Neural cell (in vitro differentiated cells): ENCODE data around the gene SAG. TPM values are rescaled to one million over a fixed set of nuclear protein-coding genes. Genes with fewer than 3 reads are reported as not detected.

Experiments
- H2AFZ ChIP-seq: fragments of 200-600, 300-800 bp; sonication (generic), shearing (Covaris generic); 2 replicates; pipeline ENCODE4 v1.6.0; 2014; ENCODE audit warnings: low read depth, mild to moderate bottlenecking, antibody characterized with exemption, low read length, moderate library complexity
- H3F3A ChIP-seq: fragments of 200-600 bp; shearing (Covaris generic); 2 replicates; pipeline ENCODE4 v1.6.1; 2016; ENCODE audit warnings: mild to moderate bottlenecking, moderate library complexity, mixed read lengths, antibody characterized with exemption, low read length; ENCODE audit not compliant: insufficient read depth, poor library complexity, severe bottlenecking
- H3K27ac ChIP-seq: fragments of 200-600, 300-800 bp; sonication (generic), shearing (Covaris generic); 2 replicates; pipeline ENCODE4 v1.5.1; 2014; ENCODE audit warnings: mild to moderate bottlenecking, low read length, moderate library complexity
- H3K27me3 ChIP-seq: fragments of 300-800, 200-600 bp; sonication (generic), shearing (Covaris generic); 2 replicates; pipeline ENCODE4 v1.6.0; 2014; ENCODE audit warnings: mild to moderate bottlenecking, low read depth, low read length, moderate library complexity; ENCODE audit not compliant: insufficient read depth
- H3K36me3 ChIP-seq: fragments of 300-800, 200-600 bp; sonication (generic), shearing (Covaris generic); 2 replicates; pipeline ENCODE4 v1.5.1; 2014; ENCODE audit warnings: mild to moderate bottlenecking, antibody characterized with exemption, low read length, moderate library complexity; ENCODE audit not compliant: insufficient read depth
- H3K4me2 ChIP-seq: fragments of 300-800, 200-600 bp; sonication (generic), shearing (Covaris generic); 2 replicates; pipeline ENCODE4 v1.6.0; 2014; ENCODE audit warnings: mild to moderate bottlenecking, low read length
- H3K4me3 ChIP-seq: fragments of 300-800, 200-600 bp; sonication (generic), shearing (Covaris generic); 2 replicates; pipeline ENCODE4 v1.5.1; 2014; ENCODE audit warnings: mild to moderate bottlenecking, low read length, moderate library complexity
- H3K79me2 ChIP-seq: fragments of 200-600 bp; shearing (Covaris generic); replicated peaks from 2 replicates; pipeline ENCODE4 v1.6.0; 2014; ENCODE audit warnings: mild to moderate bottlenecking, low read length, moderate library complexity; ENCODE audit not compliant: insufficient read depth
- H3K9ac ChIP-seq: fragments of 300-800, 200-600 bp; sonication (generic), shearing (Covaris generic); 2 replicates; pipeline ENCODE4 v1.6.1; 2016; ENCODE audit warnings: mild to moderate bottlenecking, low read length, mixed read lengths
- H3K9me2 ChIP-seq: fragments of 200-600 bp; shearing (Covaris generic); 2 replicates; pipeline ENCODE4 v1.6.1; 2016; ENCODE audit warnings: mild to moderate bottlenecking, low read length, mixed read lengths; ENCODE audit not compliant: insufficient read depth
- H3K9me3 ChIP-seq: fragments of 200-600, 300-800 bp; sonication (generic), shearing (Covaris generic); 2 replicates; pipeline ENCODE4 v1.6.1; 2016; ENCODE audit warnings: mild to moderate bottlenecking, mixed run types, low read length, moderate library complexity, mixed read lengths
- H4K20me1 ChIP-seq: fragments of 200-600 bp; shearing (Covaris generic); 2 replicates; pipeline ENCODE4 v1.6.1; 2016; ENCODE audit warnings: mild to moderate bottlenecking, mixed run types; ENCODE audit not compliant: insufficient read depth
- EP300 ChIP-seq: fragments of 450-650 bp; conservative IDR thresholded peaks from 2 replicates; pipeline ENCODE4 v1.6.1; 2014; ENCODE audit warnings: antibody characterized with exemption, mild to moderate bottlenecking, moderate library complexity; ENCODE audit not compliant: poor library complexity, severe bottlenecking
- EZH2 ChIP-seq: fragments of 200-600, 300-800 bp; shearing (Covaris generic), sonication (generic); IDR thresholded peaks from 2 replicates; pipeline ENCODE4 v1.6.1; 2014; ENCODE audit warnings: antibody characterized with exemption, low read length, borderline replicate concordance, mild to moderate bottlenecking; ENCODE audit not compliant: insufficient read depth, poor library complexity, severe bottlenecking
- MXI1 ChIP-seq: fragments of 450-650 bp; conservative IDR thresholded peaks from 2 replicates; pipeline ENCODE4 v1.6.1; 2014; ENCODE audit warnings: antibody characterized with exemption, mild to moderate bottlenecking; ENCODE audit not compliant: poor library complexity, severe bottlenecking
- POLR2AphosphoS5 ChIP-seq: IDR thresholded peaks from 2 replicates; pipeline ENCODE4 v1.6.1; 2012
- RAD21 ChIP-seq: fragments of 450-650 bp; conservative IDR thresholded peaks from 2 replicates; pipeline ENCODE4 v1.6.1; 2014; ENCODE audit warnings: antibody characterized with exemption, mild to moderate bottlenecking, moderate library complexity
- SMC3 ChIP-seq: fragments of 450-650 bp; conservative IDR thresholded peaks from 2 replicates; pipeline ENCODE4 v1.6.1; 2014; ENCODE audit warnings: antibody characterized with exemption, mild to moderate bottlenecking, moderate library complexity; ENCODE audit not compliant: poor library complexity
- TAF1 ChIP-seq: IDR thresholded peaks from 2 replicates; pipeline ENCODE4 v1.6.1; 2012; ENCODE audit warnings: low read depth
- polyA plus RNA-seq: library from polyadenylated mRNA; depleted of rRNA; stranded (reverse); fragments of >200 nt; gene quantifications from 2 replicates; pipeline ENCODE4 v1.2.3, GENCODE V29; 2014
- TF ChIP-seq, protein P1 (sequence below): IDR thresholded peaks from 2 replicates; pipeline ENCODE4 v1.6.1; 2012; ENCODE audit warnings: borderline replicate concordance
- TF ChIP-seq, protein P2 (sequence below): fragments of 450-650 bp; IDR thresholded peaks from 2 replicates; pipeline ENCODE4 v1.5.1; 2014; ENCODE audit warnings: antibody characterized with exemption, mild to moderate bottlenecking, moderate library complexity; ENCODE audit not compliant: poor library complexity, severe bottlenecking

The SAG gene
- polyA plus RNA-seq, 1 donor from 2014 or later: not detected

DNA sequence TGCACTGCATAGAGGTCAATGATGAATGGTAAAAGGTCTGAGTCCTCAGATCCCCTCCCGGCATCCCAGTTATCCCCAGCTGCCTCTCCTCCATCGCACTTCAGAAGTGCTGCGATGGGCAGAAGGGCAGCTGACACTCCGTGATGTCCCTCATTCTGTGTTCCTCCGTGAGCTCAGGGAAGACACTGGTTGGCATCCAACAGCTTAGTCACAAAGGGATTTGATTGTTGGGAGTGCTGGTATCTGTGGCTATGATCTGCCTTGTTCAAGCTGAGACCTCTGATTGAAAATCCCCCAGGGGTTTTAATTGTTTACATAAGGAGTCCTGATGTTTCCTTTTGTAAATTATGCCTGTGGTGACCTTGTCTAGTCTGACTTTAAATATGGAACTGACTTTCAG, 19.0 kb upstream of the SAG start:
- no peaks in the 10 kb centered on the region for H3K27me3 ChIP-seq
- no peak overlapping the region for H3K27ac ChIP-seq
- no peaks in the 10 kb centered on the region for H3K9me3 ChIP-seq
- no peaks in the 10 kb centered on the region for H3K9me2 ChIP-seq
- H3K4me2 ChIP-seq: no peak overlapping the region
- H3K79me2 ChIP-seq: no peaks in the 10 kb centered on the region
- no peak overlapping the region for H3K4me3 ChIP-seq
- no peaks in the 10 kb centered on the region for H3F3A ChIP-seq
- no peaks in the 10 kb centered on the region for H4K20me1 ChIP-seq
- no peak overlapping the region for H3K9ac ChIP-seq
- TF ChIP-seq EZH2: no peak
- TF ChIP-seq TAF1: no peak
- TF ChIP-seq RAD21: no peak
- no peak for TF ChIP-seq EP300
- TF ChIP-seq POLR2AphosphoS5: no peak
- TF ChIP-seq MXI1: no peak
- TF ChIP-seq, protein P1, sequence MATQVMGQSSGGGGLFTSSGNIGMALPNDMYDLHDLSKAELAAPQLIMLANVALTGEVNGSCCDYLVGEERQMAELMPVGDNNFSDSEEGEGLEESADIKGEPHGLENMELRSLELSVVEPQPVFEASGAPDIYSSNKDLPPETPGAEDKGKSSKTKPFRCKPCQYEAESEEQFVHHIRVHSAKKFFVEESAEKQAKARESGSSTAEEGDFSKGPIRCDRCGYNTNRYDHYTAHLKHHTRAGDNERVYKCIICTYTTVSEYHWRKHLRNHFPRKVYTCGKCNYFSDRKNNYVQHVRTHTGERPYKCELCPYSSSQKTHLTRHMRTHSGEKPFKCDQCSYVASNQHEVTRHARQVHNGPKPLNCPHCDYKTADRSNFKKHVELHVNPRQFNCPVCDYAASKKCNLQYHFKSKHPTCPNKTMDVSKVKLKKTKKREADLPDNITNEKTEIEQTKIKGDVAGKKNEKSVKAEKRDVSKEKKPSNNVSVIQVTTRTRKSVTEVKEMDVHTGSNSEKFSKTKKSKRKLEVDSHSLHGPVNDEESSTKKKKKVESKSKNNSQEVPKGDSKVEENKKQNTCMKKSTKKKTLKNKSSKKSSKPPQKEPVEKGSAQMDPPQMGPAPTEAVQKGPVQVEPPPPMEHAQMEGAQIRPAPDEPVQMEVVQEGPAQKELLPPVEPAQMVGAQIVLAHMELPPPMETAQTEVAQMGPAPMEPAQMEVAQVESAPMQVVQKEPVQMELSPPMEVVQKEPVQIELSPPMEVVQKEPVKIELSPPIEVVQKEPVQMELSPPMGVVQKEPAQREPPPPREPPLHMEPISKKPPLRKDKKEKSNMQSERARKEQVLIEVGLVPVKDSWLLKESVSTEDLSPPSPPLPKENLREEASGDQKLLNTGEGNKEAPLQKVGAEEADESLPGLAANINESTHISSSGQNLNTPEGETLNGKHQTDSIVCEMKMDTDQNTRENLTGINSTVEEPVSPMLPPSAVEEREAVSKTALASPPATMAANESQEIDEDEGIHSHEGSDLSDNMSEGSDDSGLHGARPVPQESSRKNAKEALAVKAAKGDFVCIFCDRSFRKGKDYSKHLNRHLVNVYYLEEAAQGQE: no peak
- TF ChIP-seq, protein P2, sequence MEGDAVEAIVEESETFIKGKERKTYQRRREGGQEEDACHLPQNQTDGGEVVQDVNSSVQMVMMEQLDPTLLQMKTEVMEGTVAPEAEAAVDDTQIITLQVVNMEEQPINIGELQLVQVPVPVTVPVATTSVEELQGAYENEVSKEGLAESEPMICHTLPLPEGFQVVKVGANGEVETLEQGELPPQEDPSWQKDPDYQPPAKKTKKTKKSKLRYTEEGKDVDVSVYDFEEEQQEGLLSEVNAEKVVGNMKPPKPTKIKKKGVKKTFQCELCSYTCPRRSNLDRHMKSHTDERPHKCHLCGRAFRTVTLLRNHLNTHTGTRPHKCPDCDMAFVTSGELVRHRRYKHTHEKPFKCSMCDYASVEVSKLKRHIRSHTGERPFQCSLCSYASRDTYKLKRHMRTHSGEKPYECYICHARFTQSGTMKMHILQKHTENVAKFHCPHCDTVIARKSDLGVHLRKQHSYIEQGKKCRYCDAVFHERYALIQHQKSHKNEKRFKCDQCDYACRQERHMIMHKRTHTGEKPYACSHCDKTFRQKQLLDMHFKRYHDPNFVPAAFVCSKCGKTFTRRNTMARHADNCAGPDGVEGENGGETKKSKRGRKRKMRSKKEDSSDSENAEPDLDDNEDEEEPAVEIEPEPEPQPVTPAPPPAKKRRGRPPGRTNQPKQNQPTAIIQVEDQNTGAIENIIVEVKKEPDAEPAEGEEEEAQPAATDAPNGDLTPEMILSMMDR: no peak
- TF ChIP-seq SMC3: no peak
- H3K36me3 ChIP-seq: peaks cover 10% of the 10 kb centered on the region
- H2AFZ ChIP-seq: no peak overlapping the region

DNA sequence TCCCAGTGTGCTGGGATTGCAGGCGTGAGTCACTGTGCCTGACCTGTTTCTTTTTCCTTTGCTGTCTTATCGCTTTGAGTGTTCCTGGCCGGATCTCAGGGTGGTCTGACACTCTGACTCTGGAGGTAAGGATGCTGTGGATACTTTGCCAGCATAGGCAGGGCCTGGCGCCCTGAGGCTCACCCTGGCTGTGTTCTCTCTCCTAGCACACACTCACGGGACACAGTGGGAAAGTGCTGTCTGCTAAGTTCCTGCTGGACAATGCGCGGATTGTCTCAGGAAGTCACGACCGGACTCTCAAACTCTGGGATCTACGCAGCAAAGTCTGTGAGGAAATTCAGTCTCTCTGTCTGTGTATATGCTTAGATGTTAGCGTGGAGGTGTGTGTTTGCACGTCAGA, 18.0 kb upstream of the SAG start:
- TF ChIP-seq, protein P1: no peak
- TF ChIP-seq MXI1: no peak
- no peak for TF ChIP-seq EP300
- TF ChIP-seq RAD21: no peak
- TF ChIP-seq TAF1: no peak
- H3K79me2 ChIP-seq: no peaks in the 10 kb centered on the region
- H3K36me3 ChIP-seq: peaks cover 10% of the 10 kb centered on the region
- no peaks in the 10 kb centered on the region for H3K9me2 ChIP-seq
- H3K9me3 ChIP-seq: no peaks in the 10 kb centered on the region
- H3K27ac ChIP-seq: no peak overlapping the region
- no peak overlapping the region for H3K4me3 ChIP-seq
- H4K20me1 ChIP-seq: no peaks in the 10 kb centered on the region
- no peak overlapping the region for H2AFZ ChIP-seq
- no peaks in the 10 kb centered on the region for H3F3A ChIP-seq
- no peak overlapping the region for H3K4me2 ChIP-seq
- H3K27me3 ChIP-seq: no peaks in the 10 kb centered on the region
- no peak overlapping the region for H3K9ac ChIP-seq
